Renal cortex interstitium (tissue), 11 donors: ENCODE data around the gene CISH. TPM values are rescaled to one million over a fixed set of nuclear protein-coding genes. Genes with fewer than 3 reads are reported as not detected.

Source experiments
- DNase-seq, 11 donors: peaks; one replicate each; pipeline ENCODE4 v3.0.0-alpha.2; 2013; ENCODE audit warnings: low read depth in 9 of 11, low spot score in 4 of 11; ENCODE audit errors: extremely low read depth in 1 of 11
- polyA plus RNA-seq, 3 donors: library from polyadenylated mRNA; unstranded; fragments of 120-200 nt; gene quantifications; one replicate each; pipeline ENCODE4 v1.2.1, GENCODE V29; 2013; ENCODE audit not compliant: insufficient read length in 3 of 3

Gene CISH
- polyA plus RNA-seq, 3 donors: 30.5 to 34.9 (median 30.6) TPM

GRCh38 chr3:50648944-50649343 lies 37.4 kb upstream of the CISH start:
- no peak for DNase-seq

GRCh38 chr3:50648313-50648712 lies 36.7 kb upstream of the CISH start:
- DNase-seq: peak in 1 of 11 donors; percentile 27

GRCh38 chr3:50645378-50645777 lies 33.8 kb upstream of the CISH start:
- DNase-seq: no peak

GRCh38 chr3:50644561-50644960 lies 33.0 kb upstream of the CISH start:
- DNase-seq: no peak

- DNase-seq: no peak
Observed at GRCh38 chr3:50642382-50642781, 30.8 kb upstream of the CISH start.

GRCh38 chr3:50639055-50639494 lies 27.5 kb upstream of the CISH start:
- DNase-seq: no peak

GRCh38 chr3:50637945-50638344 lies 26.4 kb upstream of the CISH start:
- no peak for DNase-seq

GRCh38 chr3:50637011-50637410 lies 25.4 kb upstream of the CISH start:
- DNase-seq: no peak

GRCh38 chr3:50635066-50635465 lies 23.5 kb upstream of the CISH start:
- DNase-seq: no peak

GRCh38 chr3:50633230-50633790 lies 21.7 kb upstream of the CISH start:
- DNase-seq: no peak

- no peak for DNase-seq
Observed at GRCh38 chr3:50632450-50632849, 20.9 kb upstream of the CISH start.

GRCh38 chr3:50630877-50631276 lies 19.3 kb upstream of the CISH start:
- no peak for DNase-seq

- no peak for DNase-seq
Observed at GRCh38 chr3:50630394-50630793, 18.8 kb upstream of the CISH start.

GRCh38 chr3:50628601-50629000 lies 17.0 kb upstream of the CISH start:
- no peak for DNase-seq

GRCh38 chr3:50627407-50628051 lies 16.0 kb upstream of the CISH start:
- DNase-seq: no peak

GRCh38 chr3:50626401-50626800 lies 14.8 kb upstream of the CISH start:
- no peak for DNase-seq

- no peak for DNase-seq
Observed at GRCh38 chr3:50625231-50626182, 13.9 kb upstream of the CISH start.

- no peak for DNase-seq
Observed at GRCh38 chr3:50624634-50625033, 13.1 kb upstream of the CISH start.

- no peak for DNase-seq
Observed at GRCh38 chr3:50623840-50624474, 12.4 kb upstream of the CISH start.

- no peak for DNase-seq
Observed at GRCh38 chr3:50622881-50623280, 11.3 kb upstream of the CISH start.
